Dedifferentiated amniotic fluid mesenchymal stem cell (primary cell): Measurements from ENCODE around the gene MBNL3.

Experiments
- DNase-seq: peaks from one replicate; pipeline ENCODE4 v3.0.0-alpha.2; 2016; ENCODE audit errors: extremely low spot score

MBNL3 gene, protein sequence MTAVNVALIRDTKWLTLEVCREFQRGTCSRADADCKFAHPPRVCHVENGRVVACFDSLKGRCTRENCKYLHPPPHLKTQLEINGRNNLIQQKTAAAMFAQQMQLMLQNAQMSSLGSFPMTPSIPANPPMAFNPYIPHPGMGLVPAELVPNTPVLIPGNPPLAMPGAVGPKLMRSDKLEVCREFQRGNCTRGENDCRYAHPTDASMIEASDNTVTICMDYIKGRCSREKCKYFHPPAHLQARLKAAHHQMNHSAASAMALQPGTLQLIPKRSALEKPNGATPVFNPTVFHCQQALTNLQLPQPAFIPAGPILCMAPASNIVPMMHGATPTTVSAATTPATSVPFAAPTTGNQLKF

DNA sequence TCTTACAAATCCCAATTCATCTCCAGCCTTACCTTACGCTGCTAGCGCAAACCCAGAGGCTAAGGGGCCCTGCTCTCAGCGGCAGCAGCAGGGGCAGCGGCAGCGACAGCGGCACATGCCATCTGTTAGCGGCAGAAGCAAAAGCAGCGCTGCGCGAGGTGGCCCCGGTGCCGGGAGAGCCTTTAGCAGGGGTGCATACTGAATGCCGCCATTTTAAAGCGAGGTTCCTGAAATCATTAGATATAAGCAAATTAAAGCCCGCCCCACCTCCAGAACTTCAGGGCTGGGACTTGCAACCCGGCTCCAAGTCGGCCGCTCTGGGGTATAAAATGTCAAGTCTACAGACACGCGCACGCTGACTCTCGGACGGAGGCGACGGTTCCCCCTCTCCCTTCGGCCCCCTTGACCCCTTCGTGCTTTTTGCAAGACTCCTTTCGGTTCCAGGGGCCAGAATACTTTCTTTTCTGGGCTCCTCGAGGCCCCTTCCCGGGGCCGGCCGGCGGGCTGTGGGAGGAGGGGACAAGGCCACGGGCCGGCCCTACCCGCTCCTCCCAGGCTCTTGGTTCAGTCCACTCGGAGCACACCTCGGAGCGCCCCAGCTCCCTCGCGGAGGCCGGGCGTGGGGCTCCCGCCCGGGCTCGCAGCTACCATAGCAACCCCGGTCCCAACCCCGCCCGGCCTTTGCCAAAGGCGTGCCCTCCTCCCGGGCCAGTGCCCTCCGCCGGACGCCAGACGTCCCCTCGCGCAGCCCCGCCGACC lies at the start of gene MBNL3:
Gene MBNL3 (minus strand): TSS at position 220 of the 759 bp plus-strand sequence. CDS start 49,427 bp downstream, outside the sequence.
- DNase-seq = peak; percentile 29

DNA sequence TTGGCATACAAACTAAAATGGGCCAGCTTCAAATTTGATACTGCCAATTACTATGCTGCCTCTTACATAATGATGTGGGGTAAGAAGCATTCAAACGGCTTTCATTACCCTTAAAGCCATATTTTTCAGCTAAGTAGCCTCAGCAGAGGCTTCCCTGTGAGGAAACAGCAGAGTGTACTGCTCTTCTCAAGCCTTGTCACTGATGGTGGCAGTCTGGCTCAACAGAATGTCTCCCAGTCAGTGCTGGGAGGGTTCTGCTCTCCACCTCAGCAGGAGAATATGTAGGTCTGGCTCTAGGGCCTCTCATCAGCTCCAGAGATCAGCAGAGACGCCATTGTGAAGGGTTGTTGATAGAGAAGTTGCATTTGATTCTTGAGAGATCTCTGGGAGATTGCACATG lies 44.6 kb upstream of the MBNL3 start:
- DNase-seq = no peak

DNA sequence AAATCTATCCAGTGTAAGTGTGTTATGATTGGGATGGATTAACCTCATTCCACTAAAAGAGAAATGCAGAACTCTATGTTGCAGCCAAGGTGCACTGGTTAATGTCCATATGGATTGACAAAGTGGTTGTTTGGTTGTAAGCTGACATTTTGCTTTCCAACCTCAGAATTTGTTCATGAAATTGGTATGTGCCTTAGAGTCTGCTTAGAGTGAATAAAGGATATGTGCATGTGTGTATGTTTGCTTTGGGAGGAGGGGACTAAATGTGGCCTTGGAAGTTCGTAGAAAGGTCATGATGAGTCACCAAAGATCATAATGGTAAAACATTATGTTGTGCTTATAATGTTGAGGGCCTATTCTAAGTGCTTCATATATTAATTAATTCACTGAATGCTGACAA lies 44.1 kb upstream of the MBNL3 start:
- no peak for DNase-seq

DNA sequence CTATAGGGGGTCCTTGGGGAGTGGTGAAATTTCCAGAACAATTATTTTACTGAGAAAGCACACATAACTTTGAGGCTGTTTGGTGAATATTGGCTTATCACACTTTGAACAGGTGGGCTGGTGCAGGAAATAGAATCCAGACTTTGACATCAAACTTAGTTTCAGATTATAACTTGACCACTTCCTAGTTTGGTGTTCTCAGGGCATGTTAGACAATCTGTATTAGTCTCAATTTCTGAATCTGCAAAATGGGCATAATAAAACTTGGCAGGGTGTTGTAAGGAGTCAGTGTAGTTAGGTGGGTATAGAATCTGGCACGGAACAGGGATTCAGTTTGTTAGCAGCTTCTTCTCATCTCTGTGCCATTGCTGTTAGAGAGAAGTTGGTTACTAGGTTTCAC lies 43.3 kb upstream of the MBNL3 start:
- DNase-seq = no peak

DNA sequence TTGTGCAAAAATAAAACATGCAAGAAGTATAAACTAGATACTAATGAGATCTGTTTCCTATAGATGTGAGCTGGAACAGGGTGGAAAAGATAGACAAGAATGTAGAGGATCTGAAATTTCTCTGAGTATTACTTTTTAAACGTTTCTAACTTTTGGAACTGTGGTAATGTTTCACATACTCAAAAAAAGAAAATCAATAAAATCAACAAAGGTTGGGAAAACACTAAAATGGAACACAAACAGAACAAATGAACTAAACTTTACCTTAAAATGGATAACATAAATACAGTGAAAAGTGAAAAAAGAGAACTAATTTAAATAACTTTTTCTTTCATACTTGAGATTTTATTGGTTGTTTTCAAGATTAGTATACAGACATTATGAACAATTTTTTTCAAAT lies 32.0 kb upstream of the MBNL3 start:
- DNase-seq = no peak

DNA sequence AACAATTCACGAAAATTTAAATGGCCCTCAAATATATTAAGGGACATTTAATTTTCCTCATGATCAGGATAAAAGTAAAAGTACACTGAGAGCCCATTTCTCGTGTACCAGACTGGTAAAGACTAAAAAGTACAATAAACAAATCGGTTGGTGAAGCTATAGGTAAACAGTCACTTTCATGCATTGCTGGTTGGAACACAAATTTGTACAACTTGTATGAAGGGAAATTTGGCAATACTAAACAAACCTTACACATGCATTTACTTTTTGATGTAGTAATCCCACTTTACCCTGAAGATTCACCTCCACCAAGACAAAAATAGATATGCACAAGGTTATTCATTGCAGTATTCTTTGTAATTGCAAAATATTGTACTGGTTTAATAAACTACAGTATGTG lies 31.4 kb upstream of the MBNL3 start:
- no peak for DNase-seq

DNA sequence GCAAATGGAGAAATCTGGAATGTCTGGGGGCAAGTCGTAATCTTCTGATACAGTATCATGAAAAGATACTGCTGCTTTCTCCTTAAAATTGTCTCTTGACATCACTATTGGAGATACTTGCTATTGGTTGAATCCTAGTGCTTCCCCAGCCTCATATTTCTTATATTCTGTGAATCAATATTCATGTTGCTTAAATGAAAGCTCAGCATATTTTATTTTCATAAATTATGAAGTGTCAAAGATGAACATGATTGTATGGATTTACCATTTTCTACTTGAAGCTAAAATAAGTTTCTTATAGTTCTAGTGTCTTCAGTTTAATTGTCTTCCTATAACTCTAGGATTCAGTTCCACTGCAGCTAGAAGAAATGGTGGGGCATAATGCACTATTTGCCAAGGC lies 29.6 kb upstream of the MBNL3 start:
- no peak for DNase-seq

DNA sequence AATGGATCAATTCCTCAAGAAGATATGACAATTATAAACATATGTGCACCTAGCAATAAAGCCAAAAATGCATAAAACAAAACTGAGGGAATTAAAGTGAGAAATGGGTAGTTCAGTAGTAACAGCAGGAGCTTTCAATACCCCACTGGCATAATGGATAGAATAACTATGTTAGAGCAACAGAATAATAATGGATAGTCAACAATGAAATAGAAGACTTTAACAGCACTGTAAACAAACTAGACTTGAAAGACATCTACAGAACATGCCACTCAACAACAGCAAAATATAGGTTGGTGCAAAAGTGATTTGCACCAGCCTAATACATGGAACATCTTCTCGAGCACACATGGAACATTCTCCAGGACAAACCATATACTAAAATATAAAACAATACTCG lies 20.0 kb upstream of the MBNL3 start:
- DNase-seq = no peak

DNA sequence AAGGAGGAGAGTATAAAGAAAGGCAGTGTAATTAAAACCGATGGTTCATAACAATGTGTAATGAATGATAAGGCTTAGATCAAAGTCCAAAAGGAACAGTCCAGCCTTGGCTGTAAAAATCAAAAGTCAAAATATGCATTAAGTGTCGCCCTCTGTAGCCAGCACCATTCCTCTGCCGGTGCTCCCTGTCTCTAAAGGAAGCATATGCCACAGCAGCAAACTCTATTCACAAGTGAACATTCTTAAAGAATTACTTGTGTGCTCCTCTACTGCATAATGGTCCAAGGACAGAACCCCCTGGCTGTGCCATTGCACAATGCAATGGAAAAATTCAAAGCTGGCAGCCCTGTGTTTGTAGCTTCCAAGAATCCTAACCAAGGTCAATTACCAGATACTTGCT lies 16.3 kb upstream of the MBNL3 start:
- no peak for DNase-seq

DNA sequence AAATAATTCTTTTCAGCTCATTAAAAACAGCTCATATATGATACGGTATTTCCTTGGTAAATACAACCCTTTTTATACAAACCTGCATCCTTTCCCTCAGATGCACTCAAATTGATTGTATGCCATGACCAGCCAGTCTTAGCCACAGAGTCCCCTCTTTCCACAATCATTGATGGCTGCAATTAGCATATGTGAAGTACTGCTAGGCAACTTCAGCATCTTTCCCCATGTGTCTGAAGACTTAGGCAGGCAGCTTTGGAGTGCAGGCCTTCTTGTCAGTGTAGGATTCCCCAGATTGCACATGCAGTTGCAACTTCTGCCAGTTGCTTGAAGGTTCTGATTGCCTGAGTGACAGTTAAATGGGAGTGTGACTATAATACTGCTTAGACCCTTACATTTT lies 15.6 kb upstream of the MBNL3 start:
- no peak for DNase-seq

DNA sequence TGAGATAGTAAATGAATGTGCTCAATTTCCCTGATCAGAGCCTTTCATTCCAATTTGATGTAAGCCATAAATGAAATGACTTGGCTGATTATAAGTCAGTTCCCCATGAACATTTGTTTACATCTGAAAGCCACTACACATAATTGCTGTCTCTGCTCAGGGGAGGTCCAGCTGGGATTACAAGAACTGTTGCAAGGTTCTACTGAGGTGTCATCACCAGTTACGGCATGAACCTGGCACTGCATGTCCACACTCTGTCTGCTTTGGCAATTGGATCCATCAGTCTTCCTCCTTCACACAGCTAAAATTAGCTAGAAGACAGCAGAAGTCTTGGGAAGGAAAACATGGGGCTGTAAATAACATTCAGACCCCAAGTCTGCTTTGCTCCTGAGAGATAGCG lies 12.8 kb upstream of the MBNL3 start:
- DNase-seq = no peak

DNA sequence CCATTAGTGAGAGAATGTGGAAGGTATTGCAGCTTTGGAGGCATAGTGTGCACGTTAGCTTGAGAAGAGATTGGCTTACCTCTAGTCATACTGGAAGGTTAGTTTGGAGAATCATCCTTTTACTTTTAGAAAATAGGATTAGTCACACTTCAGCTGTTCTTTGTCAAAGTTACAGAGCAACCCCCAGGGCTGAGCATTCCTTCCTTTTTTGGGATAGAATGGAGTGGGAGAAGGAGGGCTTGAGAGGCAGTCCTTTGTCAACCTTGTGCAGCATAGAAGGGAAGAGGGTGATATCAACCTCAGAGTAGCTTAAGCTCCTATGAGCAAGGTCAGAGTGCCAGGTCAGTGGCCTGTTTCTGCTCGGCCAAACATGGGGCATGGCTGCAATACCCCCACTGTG lies 8.6 kb upstream of the MBNL3 start:
- DNase-seq = no peak

DNA sequence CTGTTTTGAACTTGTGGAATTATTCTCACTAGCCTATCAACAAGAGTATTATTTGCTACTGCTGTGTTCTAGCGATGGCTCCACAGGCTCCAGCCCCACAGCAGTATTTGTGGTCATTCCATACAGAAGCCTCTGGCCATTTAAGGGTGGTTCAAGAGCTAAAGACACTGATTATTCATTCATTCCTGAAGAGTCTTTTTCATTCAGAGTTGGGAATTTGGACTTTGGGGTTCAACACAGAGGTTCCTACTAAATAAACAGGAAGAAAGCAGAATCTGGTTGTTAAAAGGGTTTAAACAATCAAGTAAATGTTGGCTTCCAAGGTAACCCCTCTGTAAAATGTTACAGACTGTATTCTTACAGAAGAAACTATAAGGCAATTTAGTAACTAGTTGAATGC lies 4.3 kb upstream of the MBNL3 start:
- DNase-seq = no peak

DNA sequence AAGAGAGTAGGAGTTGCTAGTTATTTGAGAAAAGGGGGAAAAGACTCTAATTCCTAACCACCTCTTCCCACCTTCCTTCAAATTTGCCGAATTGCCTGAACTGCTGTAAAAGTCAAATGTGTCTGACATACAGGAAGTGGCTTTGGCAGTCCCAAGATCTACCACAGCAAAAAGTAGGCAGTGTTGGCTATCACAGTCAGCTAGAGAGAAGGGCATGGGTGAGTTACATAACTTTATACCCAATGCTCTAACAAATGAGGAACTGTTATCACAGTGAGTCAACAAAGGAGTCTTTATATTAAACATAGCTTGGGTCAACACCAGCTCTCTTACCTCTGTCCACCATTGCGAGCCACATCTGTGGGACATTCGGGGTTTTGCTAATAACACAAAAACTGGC lies 2.4 kb upstream of the MBNL3 start:
- DNase-seq = no peak

DNA sequence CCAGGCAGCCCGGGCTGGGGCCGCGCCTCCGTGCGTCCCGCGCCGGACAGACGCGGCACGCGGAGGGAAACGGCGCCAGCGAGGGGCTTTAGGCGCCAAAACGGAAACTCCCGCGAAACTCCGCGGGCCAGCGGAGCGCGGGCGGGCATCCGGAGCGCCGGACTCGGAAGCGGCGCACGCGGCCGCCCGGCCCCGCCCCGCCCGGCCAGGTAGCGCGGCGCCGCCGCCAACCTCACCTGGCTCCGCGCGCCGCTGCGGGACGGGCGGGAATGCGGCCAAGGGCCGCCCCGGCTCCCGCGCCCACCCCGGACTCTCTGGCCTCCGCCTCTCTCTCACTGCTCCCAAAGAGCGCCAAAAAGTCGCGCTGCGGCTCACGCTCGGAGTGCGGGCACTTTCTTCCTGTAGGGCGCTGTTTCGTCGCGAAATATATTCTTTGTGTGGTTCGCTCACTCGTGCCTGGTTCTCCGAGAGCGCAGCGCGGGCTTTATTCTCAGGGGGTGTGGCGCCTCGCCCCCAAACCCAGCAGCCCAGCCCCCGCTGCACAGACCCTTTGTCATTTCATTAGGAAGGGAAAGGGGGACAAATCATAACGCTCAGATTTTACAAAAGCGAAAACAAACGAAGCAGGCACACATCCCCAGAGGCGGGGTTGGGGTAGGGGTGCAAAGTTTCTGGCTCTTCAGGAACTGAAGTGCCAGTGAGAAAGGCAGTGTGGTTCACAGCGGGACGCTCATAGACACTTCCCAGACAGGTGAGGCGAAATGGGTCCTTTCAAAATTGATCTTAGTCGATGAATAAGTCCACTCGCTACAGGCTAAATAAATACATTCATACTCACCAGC lies 961 bp upstream of the MBNL3 start:
- no peak for DNase-seq

DNA sequence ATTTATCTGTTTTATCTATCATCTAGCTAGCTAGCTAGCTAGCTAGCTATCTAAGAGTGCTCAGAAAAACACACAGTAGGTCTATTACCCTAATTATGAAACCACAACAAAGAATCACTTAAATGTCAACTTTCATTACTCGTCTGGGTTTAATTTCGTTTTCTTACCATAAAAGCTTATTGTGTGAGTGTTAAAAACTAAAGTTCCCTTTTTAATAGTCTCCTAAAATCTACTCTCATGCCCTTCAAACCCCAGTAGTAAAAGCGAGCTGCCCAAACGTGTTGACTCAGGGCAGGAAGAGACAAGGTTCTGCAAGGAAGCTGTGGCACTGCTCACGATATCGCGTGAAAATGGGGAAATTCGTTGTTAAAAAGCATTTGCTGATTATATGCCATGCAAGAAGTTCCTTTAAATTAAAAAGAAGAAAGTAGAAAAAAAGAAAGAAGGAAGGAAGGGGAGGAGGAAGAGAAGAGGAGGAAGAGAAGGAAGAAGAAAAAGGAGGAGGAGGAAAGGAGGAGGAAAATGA lies 595 bp downstream of the MBNL3 start:
- no peak for DNase-seq

DNA sequence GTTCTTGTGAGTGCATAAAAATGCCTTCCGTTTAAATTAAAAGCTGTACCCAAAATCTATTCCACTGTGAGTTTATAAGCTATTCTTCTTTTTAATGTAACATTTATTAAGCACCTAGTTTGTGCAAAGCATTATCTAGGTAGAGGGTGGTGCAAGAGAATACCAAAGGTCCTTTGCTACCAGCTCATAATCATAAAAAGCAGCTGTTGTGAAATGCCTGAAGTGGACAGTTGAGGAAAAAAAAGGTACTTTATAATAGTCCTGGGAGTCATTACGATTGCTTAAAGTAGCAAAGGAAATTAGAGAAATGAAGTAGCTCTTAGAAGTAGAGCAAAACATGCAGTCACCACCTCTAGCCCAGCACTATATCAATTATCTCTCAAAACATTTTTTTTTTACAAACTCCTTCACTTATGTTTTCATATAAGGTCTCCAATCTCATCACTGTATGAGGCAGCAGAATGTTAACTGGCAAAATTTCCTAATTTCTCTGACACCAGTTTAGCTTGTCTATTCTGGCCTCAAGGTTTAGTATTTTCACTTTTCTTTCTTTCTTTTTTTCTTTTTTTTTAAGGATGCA lies 2.1 kb downstream of the MBNL3 start:
- no peak for DNase-seq

DNA sequence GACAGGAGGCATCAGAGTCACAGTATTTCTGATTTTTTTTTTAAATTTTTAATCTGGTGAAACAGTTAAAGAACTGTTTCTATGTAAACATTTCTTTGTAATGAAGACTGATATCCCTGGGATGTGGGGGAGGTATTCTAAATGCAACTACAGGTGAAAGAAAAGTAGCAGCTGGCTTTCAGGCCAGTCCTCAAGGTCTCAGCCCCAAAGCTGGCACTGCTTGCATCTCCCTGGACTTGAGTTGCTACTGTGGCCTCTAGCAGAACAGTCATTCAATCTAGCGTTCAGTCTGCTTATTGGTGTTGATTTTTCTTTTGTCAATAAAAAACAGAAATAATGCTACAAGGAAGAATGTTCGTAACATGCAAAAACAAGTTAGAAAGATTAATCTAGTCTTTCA lies 4.9 kb downstream of the MBNL3 start:
- DNase-seq = no peak

DNA sequence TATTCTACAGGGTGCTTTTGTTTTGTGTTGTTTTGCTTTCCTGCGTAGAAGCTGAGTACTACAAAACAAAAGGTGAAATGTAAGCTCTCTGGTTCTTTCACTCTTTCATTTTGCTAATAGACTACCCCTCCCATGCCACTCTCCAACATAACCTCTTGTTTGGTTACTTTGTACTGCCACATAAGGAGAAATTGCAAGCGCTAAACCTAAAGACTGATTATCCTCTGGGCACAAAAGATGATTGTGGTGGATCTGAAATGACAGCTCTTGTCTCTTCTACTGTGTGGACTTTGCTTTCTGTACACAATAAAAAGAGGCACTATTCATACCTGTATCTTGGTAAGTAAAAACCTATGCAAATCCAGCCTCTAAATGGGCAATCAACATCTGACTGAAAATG lies 5.3 kb downstream of the MBNL3 start:
- no peak for DNase-seq

DNA sequence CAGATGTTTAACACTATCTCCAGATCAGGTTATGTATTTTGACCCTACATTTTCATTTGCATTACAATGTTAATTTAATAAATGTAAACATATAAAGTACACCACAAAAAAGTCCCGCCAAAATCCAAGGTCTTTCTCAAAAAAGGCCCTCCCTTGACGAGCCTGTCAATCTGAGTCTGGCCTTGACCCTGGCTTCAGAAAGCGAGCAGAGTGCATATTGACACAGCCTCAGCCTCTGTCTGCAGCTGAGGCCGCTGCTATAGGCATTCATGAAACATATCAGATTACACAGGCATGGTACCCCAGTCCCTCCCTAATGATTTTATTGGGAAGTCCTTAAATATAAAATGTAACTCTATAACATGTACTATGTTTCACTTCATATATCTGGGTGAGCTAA lies 6.2 kb downstream of the MBNL3 start:
- DNase-seq = no peak

DNA sequence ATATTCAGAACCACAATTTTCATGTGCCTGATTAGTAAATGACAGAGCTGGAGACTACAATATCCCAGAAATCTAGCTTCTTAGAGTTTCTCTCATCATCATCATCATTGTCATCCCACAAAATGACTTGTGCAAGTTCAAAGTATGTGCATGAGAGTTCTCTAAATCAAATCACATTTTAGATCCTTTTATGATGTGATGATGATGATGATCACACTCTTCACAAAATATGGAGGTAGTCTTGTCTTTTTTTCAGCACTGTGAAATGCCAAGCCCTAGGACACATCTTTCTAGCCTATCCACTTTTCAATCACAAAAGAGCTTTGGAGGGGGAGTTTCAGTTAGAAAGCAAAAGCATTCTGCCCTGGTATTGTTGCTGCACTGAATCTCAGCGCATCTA lies 7.4 kb downstream of the MBNL3 start:
- no peak for DNase-seq
